Measurements from ENCODE around the gene CDK14. TPM values are rescaled to one million over a fixed set of nuclear protein-coding genes. Genes with fewer than 3 reads are reported as not detected.

CDK14 gene
- total RNA-seq, 4 donors from 2014 or later = 0.38 to 3.6 (median 1.3) TPM

DNA sequence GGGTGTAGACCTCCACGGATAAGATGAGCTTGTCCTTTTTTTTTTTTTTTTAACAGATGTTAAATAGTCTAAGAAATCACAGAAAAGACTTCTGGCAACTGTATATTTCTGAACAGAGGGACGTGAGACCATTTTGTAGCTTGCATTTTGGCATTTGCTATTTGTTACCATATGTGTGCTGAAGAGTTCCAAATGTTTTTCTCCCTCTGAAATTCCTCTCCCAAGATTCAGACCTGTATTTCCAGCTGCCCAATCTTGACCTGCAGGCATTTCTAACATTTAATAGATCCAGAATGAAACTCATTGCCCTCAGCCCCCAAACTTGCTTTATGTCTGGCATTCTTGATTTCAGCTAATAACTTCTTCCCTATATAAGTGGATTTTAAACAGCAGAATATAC lies 445.0 kb downstream of the CDK14 start:
- no peaks in the 10 kb centered on the region for H3K27me3 ChIP-seq
- H3K9me3 ChIP-seq = no peaks in the 10 kb centered on the region
- no peaks in the 10 kb centered on the region for H3K36me3 ChIP-seq
- WGBS, 2 donors = 28 to 39% methylated on average over 2 of the region's 2 CpGs
- no peaks in the 10 kb centered on the region for H3K4me1 ChIP-seq
- no peak overlapping the region for H3K27ac ChIP-seq
- intact Hi-C loops (cut with DNase I) = no loop called here
- no peak overlapping the region for H3K4me3 ChIP-seq
- DNase-seq = no peak
- TF ChIP-seq, protein P1, sequence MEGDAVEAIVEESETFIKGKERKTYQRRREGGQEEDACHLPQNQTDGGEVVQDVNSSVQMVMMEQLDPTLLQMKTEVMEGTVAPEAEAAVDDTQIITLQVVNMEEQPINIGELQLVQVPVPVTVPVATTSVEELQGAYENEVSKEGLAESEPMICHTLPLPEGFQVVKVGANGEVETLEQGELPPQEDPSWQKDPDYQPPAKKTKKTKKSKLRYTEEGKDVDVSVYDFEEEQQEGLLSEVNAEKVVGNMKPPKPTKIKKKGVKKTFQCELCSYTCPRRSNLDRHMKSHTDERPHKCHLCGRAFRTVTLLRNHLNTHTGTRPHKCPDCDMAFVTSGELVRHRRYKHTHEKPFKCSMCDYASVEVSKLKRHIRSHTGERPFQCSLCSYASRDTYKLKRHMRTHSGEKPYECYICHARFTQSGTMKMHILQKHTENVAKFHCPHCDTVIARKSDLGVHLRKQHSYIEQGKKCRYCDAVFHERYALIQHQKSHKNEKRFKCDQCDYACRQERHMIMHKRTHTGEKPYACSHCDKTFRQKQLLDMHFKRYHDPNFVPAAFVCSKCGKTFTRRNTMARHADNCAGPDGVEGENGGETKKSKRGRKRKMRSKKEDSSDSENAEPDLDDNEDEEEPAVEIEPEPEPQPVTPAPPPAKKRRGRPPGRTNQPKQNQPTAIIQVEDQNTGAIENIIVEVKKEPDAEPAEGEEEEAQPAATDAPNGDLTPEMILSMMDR (IDR thresholded peaks at IDR 0.05) = no peak
- no peak for TF ChIP-seq POLR2A (IDR thresholded peaks at IDR 0.05)

DNA sequence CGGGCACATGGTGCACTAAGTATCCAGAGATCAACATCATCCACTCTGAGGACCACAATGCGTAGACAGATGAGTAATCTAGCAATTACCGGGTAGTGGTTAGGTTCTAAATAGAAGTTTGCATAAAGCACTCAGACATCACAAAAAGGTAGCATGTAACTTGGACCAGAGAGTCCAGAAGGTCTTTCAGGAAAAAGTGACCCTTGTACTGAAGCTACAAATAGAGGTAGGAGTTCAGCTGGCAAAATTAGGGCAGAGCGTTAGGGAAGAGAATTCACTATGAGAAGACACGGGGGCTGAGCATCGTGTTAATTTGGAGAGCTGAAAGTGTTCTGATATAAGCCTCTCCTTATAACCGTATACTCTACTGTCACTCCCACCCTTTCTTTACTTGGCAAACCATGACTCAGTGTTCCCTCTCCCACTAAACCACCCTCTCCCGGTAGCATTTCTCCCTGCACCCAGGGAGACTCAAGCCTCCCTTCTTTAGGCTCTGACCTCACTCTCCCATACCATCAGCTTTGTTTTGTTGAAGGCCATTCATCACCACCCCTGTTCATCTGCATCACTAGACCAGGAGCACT lies 445.9 kb downstream of the CDK14 start:
- 81 to 93% methylated on average over 8 of the region's 8 CpGs for WGBS, 2 donors
- Histone ChIP-seq H3K4me1 (no peaks in the 10 kb centered on the region), H3K27me3 (no peaks in the 10 kb centered on the region), H3K9me3 (no peaks in the 10 kb centered on the region), H3K36me3 (no peaks in the 10 kb centered on the region), H3K4me3 (no peak overlapping the region), H3K27ac (no peak overlapping the region)
- intact Hi-C loops (cut with DNase I) = no loop called here
- DNase-seq = no peak
- no peak for TF ChIP-seq POLR2A (IDR thresholded peaks at IDR 0.05)
- TF ChIP-seq, protein P1 (IDR thresholded peaks at IDR 0.05) = no peak

DNA sequence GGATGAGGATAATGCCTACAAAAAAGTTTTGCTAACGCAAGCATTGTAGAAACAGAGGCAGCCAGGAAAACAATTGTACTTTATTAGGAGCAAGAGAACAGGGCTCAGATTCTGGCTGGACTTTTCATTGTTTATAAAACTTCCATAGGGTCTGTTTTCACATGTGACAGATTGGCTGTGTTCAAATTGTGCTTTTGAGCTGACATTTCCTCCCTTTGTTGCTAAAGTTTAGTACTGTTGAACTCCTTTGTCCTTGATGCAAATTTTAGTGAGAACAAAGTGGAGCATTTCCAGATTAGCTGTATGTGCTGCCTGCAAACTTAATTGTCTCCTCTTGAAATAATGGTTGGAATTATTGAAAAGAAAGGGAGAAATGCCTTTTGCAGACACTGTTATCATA lies 447.1 kb downstream of the CDK14 start:
- no peak for DNase-seq
- H3K4me3 ChIP-seq = no peak overlapping the region
- no peaks in the 10 kb centered on the region for H3K36me3 ChIP-seq
- 75 to 92% methylated on average over 1 of the region's 1 CpG for WGBS, 2 donors
- no peaks in the 10 kb centered on the region for H3K9me3 ChIP-seq
- no peak for TF ChIP-seq POLR2A (IDR thresholded peaks at IDR 0.05)
- TF ChIP-seq, protein P1 (IDR thresholded peaks at IDR 0.05) = no peak
- no peak overlapping the region for H3K27ac ChIP-seq
- no peaks in the 10 kb centered on the region for H3K4me1 ChIP-seq
- intact Hi-C loops (cut with DNase I) = no loop called here
- H3K27me3 ChIP-seq = no peaks in the 10 kb centered on the region

DNA sequence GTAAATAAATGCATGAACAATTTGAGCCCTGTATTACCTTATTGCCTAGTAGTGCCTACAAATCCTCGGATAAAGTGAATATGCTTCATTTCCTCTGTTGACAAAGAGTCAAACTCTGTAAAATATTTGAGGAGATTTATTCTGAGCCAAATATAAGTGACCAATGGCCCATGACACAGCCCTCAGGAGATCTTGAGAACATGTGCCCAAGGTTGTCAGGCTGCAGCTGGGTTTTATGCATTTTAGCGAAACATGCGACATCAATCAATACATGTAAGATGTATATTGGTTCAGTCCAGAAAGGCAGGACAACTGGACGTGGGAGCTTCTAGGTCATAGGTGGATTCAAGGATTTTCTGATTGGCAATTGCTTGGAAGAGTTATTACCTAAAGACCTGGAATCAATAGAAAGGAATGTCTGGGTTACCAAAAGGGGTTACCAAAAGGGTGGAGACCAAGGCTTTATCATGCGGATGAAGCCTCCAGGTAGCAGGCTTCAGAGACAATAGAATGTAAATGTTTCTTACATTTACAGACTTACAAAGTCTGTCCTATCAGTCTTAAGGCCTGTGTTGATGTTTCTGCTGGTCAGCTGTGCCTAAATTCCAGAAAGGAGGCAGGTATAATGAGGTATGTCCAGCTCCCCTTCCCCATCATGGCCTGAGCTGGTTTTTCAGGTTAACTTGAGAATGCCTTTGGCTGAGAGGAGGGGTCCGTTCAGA lies 448.0 kb downstream of the CDK14 start:
- TF ChIP-seq POLR2A (IDR thresholded peaks at IDR 0.05) = no peak
- TF ChIP-seq, protein P1 (IDR thresholded peaks at IDR 0.05) = no peak
- Histone ChIP-seq H3K36me3 (no peaks in the 10 kb centered on the region), H3K4me1 (no peaks in the 10 kb centered on the region), H3K27me3 (no peaks in the 10 kb centered on the region), H3K27ac (no peak overlapping the region), H3K4me3 (no peak overlapping the region), H3K9me3 (no peaks in the 10 kb centered on the region)
- intact Hi-C loops (cut with DNase I) = no loop called here
- 83 to 90% methylated on average over 6 of the region's 6 CpGs for WGBS, 2 donors
- no peak for DNase-seq

DNA sequence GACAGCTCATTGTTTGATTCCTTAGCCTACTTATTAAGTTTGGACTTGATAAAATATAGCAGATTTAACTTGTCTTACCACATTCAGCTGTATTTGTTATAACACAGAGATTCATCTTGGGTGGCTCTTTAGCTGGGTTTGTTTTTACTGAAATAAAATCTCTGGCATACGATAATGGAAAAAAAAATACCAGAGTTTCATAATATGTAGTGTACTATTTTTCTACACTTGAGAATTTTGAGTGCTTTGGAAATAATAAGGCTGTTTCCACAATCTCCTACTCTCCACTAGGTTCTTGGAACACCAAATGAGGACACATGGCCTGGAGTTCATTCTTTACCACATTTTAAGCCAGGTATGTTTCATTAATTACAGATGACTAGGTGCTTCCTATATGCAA lies 449.5 kb downstream of the CDK14 start:
- intact Hi-C loops (cut with DNase I) = no loop called here
- no peak overlapping the region for H3K4me3 ChIP-seq
- peak overlapping the region in 1 of 4 donors; percentile 1 for H3K27ac ChIP-seq
- no peaks in the 10 kb centered on the region for H3K36me3 ChIP-seq
- DNase-seq = no peak
- WGBS, 2 donors = 62 to 69% methylated on average over 1 of the region's 1 CpG
- TF ChIP-seq POLR2A (IDR thresholded peaks at IDR 0.05) = no peak
- TF ChIP-seq, protein P1 (IDR thresholded peaks at IDR 0.05) = no peak
- H3K4me1 ChIP-seq = no peaks in the 10 kb centered on the region
- no peaks in the 10 kb centered on the region for H3K27me3 ChIP-seq
- no peaks in the 10 kb centered on the region for H3K9me3 ChIP-seq

Data from esophagus squamous epithelium (tissue), 5 donors.